ENCODE measurements around the gene APEX1. TPM values are rescaled to one million over a fixed set of nuclear protein-coding genes. Genes with fewer than 3 reads are reported as not detected.

Gene APEX1
- total RNA-seq, 1 donor from 2014 or later: 433 TPM

GRCh38 chr14:20455355-20456300 lies 602 bp downstream of the APEX1 start:
- Mint-ChIP-seq H3K27me3 (ENCODE audit: low read depth) (no peaks in the 10 kb centered on the region), H3K9me3 (no peaks in the 10 kb centered on the region), H3K4me3 (no peak overlapping the region), H3K4me1 (peaks cover 16% of the 10 kb centered on the region), H3K36me3 (ENCODE audit: low read depth) (peaks cover 4% of the 10 kb centered on the region), H3K27ac (ENCODE audit: unreplicated experiment) (no peak overlapping the region)
- DNase-seq (ENCODE audit: low read depth, low spot score): no peak
- TF ChIP-seq CTCF (conservative IDR thresholded peaks at IDR 0.05): no peak

- Mint-ChIP-seq H3K36me3 (ENCODE audit: low read depth) (peaks cover 8% of the 10 kb centered on the region), H3K4me1 (peaks cover 25% of the 10 kb centered on the region), H3K27me3 (ENCODE audit: low read depth) (peaks cover 5% of the 10 kb centered on the region), H3K4me3 (no peak overlapping the region), H3K27ac (ENCODE audit: unreplicated experiment) (no peak overlapping the region), H3K9me3 (peaks cover 3% of the 10 kb centered on the region)
- DNase-seq (ENCODE audit: low read depth, low spot score): no peak
- no peak for TF ChIP-seq CTCF (conservative IDR thresholded peaks at IDR 0.05)
Observed at GRCh38 chr14:20456971-20457370, 1.9 kb downstream of the APEX1 start.

GRCh38 chr14:20458031-20458789 lies 3.2 kb downstream of the APEX1 start:
- H3K4me1 Mint-ChIP-seq: peaks cover 22% of the 10 kb centered on the region
- H3K4me3 Mint-ChIP-seq: no peak overlapping the region
- peaks cover 3% of the 10 kb centered on the region for H3K9me3 Mint-ChIP-seq
- DNase-seq (ENCODE audit: low read depth, low spot score): no peak
- no peak for TF ChIP-seq CTCF (conservative IDR thresholded peaks at IDR 0.05)
- H3K36me3 Mint-ChIP-seq (ENCODE audit: low read depth): peaks cover 8% of the 10 kb centered on the region
- H3K27ac Mint-ChIP-seq (ENCODE audit: unreplicated experiment): peak overlapping the region; percentile 15
- peaks cover 5% of the 10 kb centered on the region for H3K27me3 Mint-ChIP-seq (ENCODE audit: low read depth)

- Mint-ChIP-seq H3K9me3 (peaks cover 3% of the 10 kb centered on the region), H3K27ac (ENCODE audit: unreplicated experiment) (peak overlapping the region; percentile 15), H3K27me3 (ENCODE audit: low read depth) (peaks cover 12% of the 10 kb centered on the region), H3K36me3 (ENCODE audit: low read depth) (peaks cover 8% of the 10 kb centered on the region), H3K4me3 (no peak overlapping the region), H3K4me1 (peaks cover 22% of the 10 kb centered on the region)
- no peak for DNase-seq (ENCODE audit: low read depth, low spot score)
- TF ChIP-seq CTCF (conservative IDR thresholded peaks at IDR 0.05): no peak
Observed at GRCh38 chr14:20460458-20461224, 5.6 kb downstream of the APEX1 start.
